ENCODE data around the gene PPM1N. TPM values are rescaled to one million over a fixed set of nuclear protein-coding genes. Genes with fewer than 3 reads are reported as not detected.

The PPM1N gene
- polyA plus RNA-seq, 1 donor (not counting 4 experiments of a cell fraction or from before 2014, with no cell fraction given): 1.9 TPM

- H3K9ac ChIP-seq (ENCODE audit: control insufficient read depth, extremely low read depth, insufficient read depth, low read length): no peak overlapping the region
- H3K4me2 ChIP-seq (ENCODE audit: control insufficient read depth, extremely low read depth, insufficient read depth, low read depth, low read length): no peak overlapping the region
- peaks cover 35% of the 10 kb centered on the region for H3K4me1 ChIP-seq (ENCODE audit: control insufficient read depth, extremely low read depth, insufficient read depth, low read length)
- no peak overlapping the region for H3K27ac ChIP-seq (ENCODE audit: control insufficient read depth, insufficient read depth, low read length)
- peaks cover 40 to 47% of the 10 kb centered on the region in 2 experiments for H3K36me3 ChIP-seq (ENCODE audit: control insufficient read depth in 2 of 2, extremely low read depth in 1 of 2, insufficient read depth in 2 of 2, low read length in 2 of 2)
- H2AFZ ChIP-seq (ENCODE audit: control insufficient read depth, low read length): no peak overlapping the region
- no peak for DNase-seq (ENCODE audit: low read depth, low spot score)
- no peaks in the 10 kb centered on the region for H3K9me1 ChIP-seq (ENCODE audit: control insufficient read depth, extremely low read depth, insufficient read depth, low read length)
- H4K20me1 ChIP-seq (ENCODE audit: control insufficient read depth, extremely low read depth, insufficient read depth, low read length): peaks cover 4% of the 10 kb centered on the region
- no peaks in the 10 kb centered on the region for H3K27me3 ChIP-seq (ENCODE audit: control insufficient read depth, extremely low read depth, insufficient read depth, low read length)
- peak; percentile 90 for FAIRE-seq
- no peaks in the 10 kb centered on the region for H3K79me2 ChIP-seq (ENCODE audit: control insufficient read depth, insufficient read depth, low read length)
- H3K9me3 ChIP-seq (ENCODE audit: control insufficient read depth, low read depth, low read length): no peaks in the 10 kb centered on the region
- H3K4me3 ChIP-seq (ENCODE audit: control insufficient read depth in 2 of 3, extremely low read depth in 1 of 3, insufficient read depth in 2 of 3, low read depth in 1 of 3, low read length in 3 of 3): no peak overlapping the region
- dilution Hi-C loops (cut with MboI; ENCODE audit: extremely low pct_ligation_motif_present, low sequenced_read_pairs): no loop called here
- TF ChIP-seq EZH2 (IDR thresholded peaks at IDR 0.05; ENCODE audit: low read length) (no peak), CTCF (optimal IDR thresholded peaks at IDR 0.05 in 1 of 3, IDR thresholded peaks at IDR 0.05 in 1 of 3, conservative IDR thresholded peaks at IDR 0.05 in 1 of 3; ENCODE audit: extremely low read depth in 1 of 3, insufficient read depth in 2 of 3, low read length in 3 of 3) (peak; percentile 80 to 95 (median 83))
Observed at GRCh38 chr19:45523642-45524256, 25.5 kb downstream of the PPM1N start.

- no peak for FAIRE-seq
- peaks cover 4% of the 10 kb centered on the region for H4K20me1 ChIP-seq (ENCODE audit: control insufficient read depth, extremely low read depth, insufficient read depth, low read length)
- dilution Hi-C loops (cut with MboI; ENCODE audit: extremely low pct_ligation_motif_present, low sequenced_read_pairs): no loop called here
- no peak overlapping the region for H2AFZ ChIP-seq (ENCODE audit: control insufficient read depth, low read length)
- no peaks in the 10 kb centered on the region for H3K27me3 ChIP-seq (ENCODE audit: control insufficient read depth, extremely low read depth, insufficient read depth, low read length)
- no peak overlapping the region for H3K27ac ChIP-seq (ENCODE audit: control insufficient read depth, insufficient read depth, low read length)
- peaks cover 40 to 47% of the 10 kb centered on the region in 2 experiments for H3K36me3 ChIP-seq (ENCODE audit: control insufficient read depth in 2 of 2, extremely low read depth in 1 of 2, insufficient read depth in 2 of 2, low read length in 2 of 2)
- no peaks in the 10 kb centered on the region for H3K9me1 ChIP-seq (ENCODE audit: control insufficient read depth, extremely low read depth, insufficient read depth, low read length)
- H3K4me3 ChIP-seq (ENCODE audit: control insufficient read depth in 2 of 3, extremely low read depth in 1 of 3, insufficient read depth in 2 of 3, low read depth in 1 of 3, low read length in 3 of 3): no peak overlapping the region
- peaks cover 41% of the 10 kb centered on the region for H3K4me1 ChIP-seq (ENCODE audit: control insufficient read depth, extremely low read depth, insufficient read depth, low read length)
- no peaks in the 10 kb centered on the region for H3K79me2 ChIP-seq (ENCODE audit: control insufficient read depth, insufficient read depth, low read length)
- DNase-seq (ENCODE audit: low read depth, low spot score): no peak
- H3K9me3 ChIP-seq (ENCODE audit: control insufficient read depth, low read depth, low read length): no peaks in the 10 kb centered on the region
- H3K9ac ChIP-seq (ENCODE audit: control insufficient read depth, extremely low read depth, insufficient read depth, low read length): no peak overlapping the region
- TF ChIP-seq CTCF (optimal IDR thresholded peaks at IDR 0.05 in 1 of 3, IDR thresholded peaks at IDR 0.05 in 1 of 3, conservative IDR thresholded peaks at IDR 0.05 in 1 of 3; ENCODE audit: extremely low read depth in 1 of 3, insufficient read depth in 2 of 3, low read length in 3 of 3): no peak
- TF ChIP-seq EZH2 (IDR thresholded peaks at IDR 0.05; ENCODE audit: low read length): no peak
- no peak overlapping the region for H3K4me2 ChIP-seq (ENCODE audit: control insufficient read depth, extremely low read depth, insufficient read depth, low read depth, low read length)
Observed at GRCh38 chr19:45524575-45525129, 26.4 kb downstream of the PPM1N start.

Data from keratinocyte (primary cell).